Measurements from ENCODE around the gene GRIK4.

GRIK4 gene

GRCh38 chr11:120715239-120715638, 203.7 kb downstream of the GRIK4 start:
- peak; percentile 19 for DNase-seq

GRCh38 chr11:120717042-120717441, 205.5 kb downstream of the GRIK4 start:
- no peak for DNase-seq

GRCh38 chr11:120717623-120718022, 206.1 kb downstream of the GRIK4 start:
- no peak for DNase-seq

GRCh38 chr11:120718171-120718570, 206.6 kb downstream of the GRIK4 start:
- no peak for DNase-seq

- no peak for DNase-seq
Observed at GRCh38 chr11:120719348-120719747, 207.8 kb downstream of the GRIK4 start.

- no peak for DNase-seq
Observed at GRCh38 chr11:120720760-120721159, 209.2 kb downstream of the GRIK4 start.

- no peak for DNase-seq
Observed at GRCh38 chr11:120722524-120722923, 211.0 kb downstream of the GRIK4 start.

GRCh38 chr11:120723751-120724150, 212.2 kb downstream of the GRIK4 start:
- DNase-seq: no peak

- DNase-seq: no peak
Observed at GRCh38 chr11:120727752-120728151, 216.2 kb downstream of the GRIK4 start.

- no peak for DNase-seq
Observed at GRCh38 chr11:120735035-120735434, 223.5 kb downstream of the GRIK4 start.

GRCh38 chr11:120738516-120739046, 227.0 kb downstream of the GRIK4 start:
- DNase-seq: no peak

GRCh38 chr11:120739780-120740179, 228.2 kb downstream of the GRIK4 start:
- DNase-seq: no peak

- DNase-seq: no peak
Observed at GRCh38 chr11:120740380-120740779, 228.8 kb downstream of the GRIK4 start.

GRCh38 chr11:120744016-120744994, 232.8 kb downstream of the GRIK4 start:
- DNase-seq: no peak

GRCh38 chr11:120746376-120746775, 234.8 kb downstream of the GRIK4 start:
- DNase-seq: no peak

GRCh38 chr11:120746836-120747609, 235.5 kb downstream of the GRIK4 start:
- DNase-seq: no peak

GRCh38 chr11:120747850-120748814, 236.6 kb downstream of the GRIK4 start:
- DNase-seq: no peak

GRCh38 chr11:120749395-120749794, 237.8 kb downstream of the GRIK4 start:
- no peak for DNase-seq

- peak; percentile 4 for DNase-seq
Observed at GRCh38 chr11:120750647-120751549, 239.3 kb downstream of the GRIK4 start.

- no peak for DNase-seq
Observed at GRCh38 chr11:120751550-120751949, 240.0 kb downstream of the GRIK4 start.

GRCh38 chr11:120752668-120753067, 241.1 kb downstream of the GRIK4 start:
- DNase-seq: no peak

Data from RPMI8226 (cell line).